Measurements from ENCODE around the gene ROPN1L. TPM values are rescaled to one million over a fixed set of nuclear protein-coding genes. Genes with fewer than 3 reads are reported as not detected.

ROPN1L gene
- total and polyA plus RNA-seq, 2 donors from 2014 or later = 1.4 to 1.7 TPM

- no peak for TF ChIP-seq CTCF (IDR thresholded peaks at IDR 0.05; ENCODE audit: borderline replicate concordance, extremely low read depth, insufficient read depth)
- Histone ChIP-seq H3K9ac (ENCODE audit: low read length in 3 of 3) (no peak overlapping the region), H3K27ac (ENCODE audit: low read depth in 2 of 2, low read length in 2 of 2) (no peak overlapping the region), H3K9me3 (ENCODE audit: control insufficient read depth in 2 of 3, insufficient read depth in 1 of 3, low read length in 3 of 3) (peaks cover 0 to 6% (median 0%) of the 10 kb centered on the region in 3 donors), H3K36me3 (ENCODE audit: control insufficient read depth in 2 of 3, insufficient read depth in 3 of 3, low read length in 3 of 3) (no peaks in the 10 kb centered on the region), H3K4me3 (ENCODE audit: low read length in 3 of 3) (no peak overlapping the region), H3K27me3 (ENCODE audit: control insufficient read depth, insufficient read depth, low read length) (no peaks in the 10 kb centered on the region), H3K4me1 (ENCODE audit: control insufficient read depth in 2 of 3, insufficient read depth in 2 of 3, low read depth in 1 of 3, low read length in 3 of 3) (no peaks in the 10 kb centered on the region)
- intact Hi-C loops (cut with DNase I) = no loop called here
- DNase-seq = no peak
- FAIRE-seq = no peak
These were observed 36.3 kb downstream of the ROPN1L start for GRCh38 chr5:10477943-10478342.

DNA sequence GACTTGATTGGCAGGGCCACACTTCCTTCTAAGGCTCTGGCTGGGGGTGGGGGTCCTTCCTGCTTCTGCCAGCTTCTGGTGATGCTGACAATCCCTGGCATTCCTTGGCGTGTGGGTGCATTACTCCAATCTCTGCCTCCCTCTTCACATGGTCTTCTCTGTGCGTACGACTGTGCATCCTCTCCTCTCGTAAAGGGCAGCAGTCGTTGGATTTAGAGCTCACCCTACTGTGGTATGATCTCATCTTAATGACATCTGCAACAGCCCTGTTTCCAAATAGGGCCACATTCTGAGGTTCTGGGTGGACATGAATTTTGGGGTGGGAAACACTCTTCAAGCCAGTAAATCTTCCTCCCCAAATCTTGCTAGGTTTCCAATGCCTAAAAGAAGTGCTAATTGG is 36.8 kb downstream of the ROPN1L start:
- no peak for TF ChIP-seq CTCF (IDR thresholded peaks at IDR 0.05; ENCODE audit: borderline replicate concordance, extremely low read depth, insufficient read depth)
- DNase-seq (no peak), FAIRE-seq (no peak)
- Histone ChIP-seq H3K36me3 (ENCODE audit: control insufficient read depth in 2 of 3, insufficient read depth in 3 of 3, low read length in 3 of 3) (no peaks in the 10 kb centered on the region), H3K27me3 (ENCODE audit: control insufficient read depth, insufficient read depth, low read length) (no peaks in the 10 kb centered on the region), H3K9ac (ENCODE audit: low read length in 3 of 3) (no peak overlapping the region), H3K27ac (ENCODE audit: low read depth in 2 of 2, low read length in 2 of 2) (no peak overlapping the region), H3K4me1 (ENCODE audit: control insufficient read depth in 2 of 3, insufficient read depth in 2 of 3, low read depth in 1 of 3, low read length in 3 of 3) (no peaks in the 10 kb centered on the region), H3K4me3 (ENCODE audit: low read length in 3 of 3) (no peak overlapping the region), H3K9me3 (ENCODE audit: control insufficient read depth in 2 of 3, insufficient read depth in 1 of 3, low read length in 3 of 3) (peaks cover 0 to 6% (median 0%) of the 10 kb centered on the region in 3 donors)
- intact Hi-C loops (cut with DNase I) = no loop called here

DNA sequence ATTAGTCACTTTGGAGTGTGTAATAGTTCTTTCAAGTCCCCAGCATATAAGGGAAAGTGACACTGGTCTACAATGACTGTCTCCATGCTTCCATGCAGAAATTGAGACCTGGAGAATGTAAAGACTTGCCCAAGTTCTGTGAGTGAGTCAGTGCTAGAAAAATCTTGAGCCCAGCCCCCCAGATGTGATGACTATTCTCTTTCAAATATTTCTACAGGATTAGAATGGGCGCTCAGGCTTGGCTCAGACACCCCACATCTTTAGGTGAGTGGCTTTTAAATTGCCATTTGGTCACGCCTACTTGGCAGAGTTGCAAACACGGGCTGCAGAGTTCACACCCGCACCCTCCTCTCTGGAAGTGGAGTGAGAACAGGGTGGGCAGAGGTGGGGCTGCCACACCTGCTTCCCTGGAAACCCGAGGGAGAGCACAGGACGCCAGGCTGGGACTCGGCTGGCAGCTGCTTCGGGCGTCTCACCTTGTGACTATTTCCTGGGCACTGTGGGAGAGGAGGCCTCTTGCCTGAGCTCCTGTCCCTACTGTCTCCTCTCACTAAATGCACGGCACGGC is 37.6 kb downstream of the ROPN1L start:
- no peaks in the 10 kb centered on the region for H3K36me3 ChIP-seq (ENCODE audit: control insufficient read depth in 2 of 3, insufficient read depth in 3 of 3, low read length in 3 of 3)
- intact Hi-C loops (cut with DNase I) = no loop called here
- peaks cover 0 to 6% (median 0%) of the 10 kb centered on the region in 3 donors for H3K9me3 ChIP-seq (ENCODE audit: control insufficient read depth in 2 of 3, insufficient read depth in 1 of 3, low read length in 3 of 3)
- FAIRE-seq (no peak), DNase-seq (no peak)
- H3K4me1 ChIP-seq (ENCODE audit: control insufficient read depth in 2 of 3, insufficient read depth in 2 of 3, low read depth in 1 of 3, low read length in 3 of 3) = no peaks in the 10 kb centered on the region
- no peak overlapping the region for H3K9ac ChIP-seq (ENCODE audit: low read length in 3 of 3)
- H3K27me3 ChIP-seq (ENCODE audit: control insufficient read depth, insufficient read depth, low read length) = no peaks in the 10 kb centered on the region
- no peak overlapping the region for H3K4me3 ChIP-seq (ENCODE audit: low read length in 3 of 3)
- no peak overlapping the region for H3K27ac ChIP-seq (ENCODE audit: low read depth in 2 of 2, low read length in 2 of 2)
- TF ChIP-seq CTCF (IDR thresholded peaks at IDR 0.05; ENCODE audit: borderline replicate concordance, extremely low read depth, insufficient read depth) = no peak
